Stimulated activated CD4-positive, alpha-beta T cell treated with anti-CD3 and anti-CD28 coated beads, Interleukin-15, amount 100 ng/mL, for 1 hour (primary cell): Measurements from ENCODE around the gene FOXM1.
"Not testable (repeated sequence)": the region's sequence is repeated elsewhere in the genome, so short reads cannot be mapped to it uniquely, and the experiment has no call there.

ENCODE experiments used
- DNase-seq, 2 donors: peaks; one replicate each; pipeline ENCODE4 v3.0.0-alpha.2; 2020; ENCODE audit warnings: low read depth in 1 of 2, low spot score in 1 of 2

Gene FOXM1

DNA sequence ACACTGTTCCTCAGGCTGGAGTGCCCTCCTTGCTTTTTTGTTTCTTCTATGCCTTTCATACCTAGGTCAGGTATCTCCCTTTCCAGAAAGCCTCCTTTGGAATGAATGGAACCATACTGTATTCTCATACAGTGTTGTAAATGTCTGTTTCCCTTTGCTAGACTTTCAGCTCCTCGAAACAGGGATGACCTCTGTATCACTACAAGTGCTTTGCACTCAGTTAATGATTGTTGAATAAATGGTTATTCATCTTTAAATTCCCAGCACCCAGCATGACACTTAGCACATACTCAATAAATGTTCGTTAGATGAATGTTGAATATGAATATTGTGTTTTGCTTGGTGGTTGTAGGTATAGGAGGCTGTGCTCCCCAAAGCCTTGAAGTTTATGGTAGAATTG, 7.8 kb upstream of the FOXM1 start:
- no peak for DNase-seq

DNA sequence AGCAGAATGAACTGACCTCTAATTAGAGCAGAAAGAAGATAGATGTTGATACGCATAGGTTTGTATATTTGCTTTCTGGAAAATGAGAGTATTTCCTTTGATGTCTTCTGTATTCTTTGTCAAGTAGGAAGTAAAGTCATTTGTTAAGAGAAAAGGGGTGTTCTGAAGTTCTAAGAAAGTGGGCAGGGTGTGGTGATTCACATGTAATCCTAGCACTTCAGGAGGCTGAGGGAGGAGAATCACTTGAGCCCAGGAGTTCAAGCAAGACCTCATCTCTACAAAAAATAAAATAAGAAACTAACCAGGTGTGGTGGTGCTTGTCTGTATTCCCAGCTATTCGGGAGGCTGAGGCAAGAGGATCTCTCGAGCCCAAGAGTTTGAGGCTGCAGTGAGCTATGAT, 2.9 kb upstream of the FOXM1 start:
- DNase-seq, result no peak

DNA sequence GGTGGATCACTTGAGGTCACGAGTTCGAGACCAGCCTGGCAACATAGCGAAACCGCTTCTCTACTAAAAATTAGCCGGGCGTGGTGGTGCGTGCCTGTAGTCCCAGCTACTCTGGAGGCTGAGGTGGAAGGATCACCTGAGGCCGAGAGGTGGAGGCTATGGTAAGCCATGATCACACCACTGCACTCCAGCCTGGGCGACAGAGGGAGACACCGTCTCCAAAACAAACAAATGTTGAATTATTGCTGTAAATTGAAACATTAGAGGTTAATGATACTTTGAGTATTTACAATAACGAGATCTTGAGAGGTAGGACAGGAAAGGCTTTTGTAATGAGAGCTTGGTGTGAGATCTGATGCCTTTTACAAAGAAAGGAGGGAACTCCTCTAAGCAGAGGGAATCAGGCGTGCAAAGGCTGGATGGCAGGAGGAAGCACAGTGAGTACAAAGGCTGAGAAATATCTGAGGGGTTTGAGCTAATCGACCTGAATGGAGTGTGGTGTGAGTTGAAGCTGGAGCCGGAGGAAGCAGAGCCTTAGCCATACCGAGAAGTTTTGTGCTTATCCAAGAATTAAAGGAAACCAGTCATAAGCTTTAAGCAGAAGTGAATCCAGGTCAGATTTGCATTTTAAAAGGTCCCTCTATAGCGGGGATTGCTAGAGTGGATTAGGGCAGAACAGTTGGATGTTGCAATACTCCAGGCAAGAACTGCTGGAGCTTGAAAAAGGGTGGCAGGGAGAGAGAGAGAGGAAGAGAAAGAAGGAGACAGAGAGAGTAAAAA, 1.2 kb upstream of the FOXM1 start:
- DNase-seq, result no peak

- no peak for DNase-seq
These were observed 435 bp downstream of the FOXM1 start for GRCh38 chr12:2876431-2877046.

GRCh38 chr12:2868986-2869632, 7.9 kb downstream of the FOXM1 start:
- DNase-seq, result not testable (repeated sequence)

DNA sequence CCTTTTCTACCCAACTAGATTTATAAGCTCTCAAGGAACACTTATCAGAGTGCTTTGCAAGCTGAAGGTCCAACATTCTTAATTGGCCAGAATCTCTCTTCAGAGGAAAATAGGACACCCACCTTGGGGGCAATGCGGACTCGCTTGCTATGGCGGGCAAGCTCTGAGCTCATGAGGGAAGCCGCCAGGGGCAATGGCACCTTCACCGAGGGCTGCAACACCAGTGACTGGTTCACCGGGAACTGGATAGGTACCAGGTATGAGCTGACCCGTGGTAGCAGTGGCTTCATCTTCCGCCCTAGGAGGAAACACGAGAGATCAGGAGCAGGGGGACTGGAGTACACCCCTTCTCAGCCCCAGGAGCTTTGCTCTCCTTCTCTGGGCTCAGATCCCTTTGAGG, 12.8 kb downstream of the FOXM1 start:
- no peak for DNase-seq

GRCh38 chr12:2863402-2863801, 13.6 kb downstream of the FOXM1 start:
- DNase-seq, result not testable (repeated sequence)

DNA sequence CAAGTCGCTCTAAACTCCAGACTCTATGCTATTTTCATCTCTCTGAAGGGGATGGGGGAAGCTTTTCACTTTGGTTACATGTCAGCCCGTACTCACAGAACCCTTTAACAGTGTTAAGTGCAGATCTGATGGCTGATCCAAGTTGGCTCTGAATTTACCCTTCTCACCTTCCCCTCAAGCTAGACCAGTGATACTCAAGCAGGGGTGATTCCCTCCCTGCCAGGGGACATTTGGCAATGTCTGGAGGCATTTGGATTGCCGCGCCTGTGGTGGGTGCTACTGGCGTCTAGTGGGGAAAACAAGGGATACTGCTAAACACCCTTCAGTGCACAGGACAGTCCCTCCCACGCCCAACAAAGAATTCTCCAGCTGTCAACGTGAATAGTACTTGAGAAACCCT, 14.1 kb downstream of the FOXM1 start:
- DNase-seq, result no peak

GRCh38 chr12:2860170-2860569, 16.8 kb downstream of the FOXM1 start:
- DNase-seq, result no peak

GRCh38 chr12:2858944-2859421, 18.0 kb downstream of the FOXM1 start:
- no peak for DNase-seq

DNA sequence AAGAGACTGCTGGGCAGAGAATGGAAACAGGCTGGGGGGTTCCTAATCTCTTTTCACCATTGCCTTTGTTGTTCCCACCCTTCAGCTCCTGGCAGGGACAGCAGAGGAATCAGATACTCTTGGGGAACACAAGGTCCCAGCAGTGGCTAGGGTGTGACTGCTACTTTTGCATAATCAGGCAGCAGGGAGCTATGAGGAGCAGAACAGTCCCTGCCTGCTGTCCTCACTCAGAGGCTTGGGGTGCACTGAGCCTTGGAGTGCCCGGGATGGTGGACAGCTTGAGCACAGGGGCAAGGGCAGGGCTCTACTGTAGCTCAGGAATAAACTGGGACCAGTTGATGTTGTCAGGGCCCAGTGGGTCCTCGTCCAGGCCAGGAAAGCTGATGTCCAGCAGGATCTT, 18.6 kb downstream of the FOXM1 start:
- no peak for DNase-seq

DNA sequence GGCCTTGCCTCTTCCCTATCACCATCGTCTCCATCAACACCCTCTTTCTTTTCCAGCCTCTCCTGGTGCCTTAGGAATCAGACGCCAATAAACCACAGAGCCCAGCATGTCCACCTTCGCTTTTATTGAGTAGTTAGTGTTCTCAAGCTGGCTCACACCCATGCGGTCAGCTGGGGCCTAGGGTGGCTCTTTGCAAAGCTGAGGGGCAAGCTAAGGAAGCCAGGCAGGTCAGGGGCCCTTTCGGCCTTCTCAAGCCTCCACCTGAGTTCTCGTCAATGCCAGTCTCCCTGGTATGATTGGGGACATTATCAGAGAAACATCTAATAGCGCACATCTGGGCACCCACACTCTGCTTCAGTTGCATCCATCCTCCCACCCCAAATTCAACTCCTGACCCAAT, 19.4 kb downstream of the FOXM1 start:
- no peak for DNase-seq

DNA sequence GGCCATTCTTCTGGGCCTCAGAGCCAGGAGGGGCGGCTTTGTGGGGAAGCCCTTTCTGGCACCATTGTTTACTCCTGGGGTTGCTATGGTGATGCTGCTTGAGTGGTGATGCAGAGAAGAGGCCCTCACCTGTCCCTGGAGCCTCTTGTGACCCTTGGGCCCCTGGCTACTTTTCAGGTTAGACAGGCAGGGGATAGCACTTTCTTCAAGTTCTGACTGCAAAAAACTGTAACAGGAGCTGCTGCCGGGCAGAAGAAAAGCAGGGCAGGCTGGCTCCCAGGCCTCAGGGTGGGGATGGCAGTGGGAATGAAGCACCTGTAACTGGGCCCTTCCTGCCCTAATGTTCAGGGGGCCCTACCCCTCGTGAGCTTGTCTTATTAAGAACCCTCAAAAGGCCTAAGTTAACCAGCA, 19.9 kb downstream of the FOXM1 start, which contains the start of gene TEX52:
TEX52 (minus strand) TSS at position 19 of the 411 bp plus-strand sequence; CDS start at position 6, 13 bp downstream.
- no peak for DNase-seq

GRCh38 chr12:2856051-2856450, 20.9 kb downstream of the FOXM1 start:
- DNase-seq, result no peak

DNA sequence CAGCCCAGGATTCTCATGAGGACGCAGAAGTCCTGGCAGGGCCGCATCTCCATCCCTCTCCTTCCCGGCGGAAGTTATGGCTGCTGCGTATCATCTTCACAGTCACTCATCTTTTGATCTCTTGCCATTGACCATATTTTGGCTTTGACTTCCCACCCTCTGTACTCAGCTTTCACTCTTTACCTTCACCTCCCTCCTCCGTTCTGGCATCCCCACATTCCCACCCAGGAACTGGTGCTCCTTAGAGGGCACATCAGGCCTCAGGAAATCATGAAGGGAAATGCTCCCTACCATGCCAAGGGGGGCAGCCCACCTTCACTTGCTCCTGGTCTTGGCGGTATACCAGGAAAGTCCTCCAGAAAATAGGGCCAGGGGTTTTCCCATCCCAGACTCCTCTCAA, 21.4 kb downstream of the FOXM1 start:
- DNase-seq, result no peak

- DNase-seq, result no peak
These were observed 22.1 kb downstream of the FOXM1 start for GRCh38 chr12:2854669-2855453.

DNA sequence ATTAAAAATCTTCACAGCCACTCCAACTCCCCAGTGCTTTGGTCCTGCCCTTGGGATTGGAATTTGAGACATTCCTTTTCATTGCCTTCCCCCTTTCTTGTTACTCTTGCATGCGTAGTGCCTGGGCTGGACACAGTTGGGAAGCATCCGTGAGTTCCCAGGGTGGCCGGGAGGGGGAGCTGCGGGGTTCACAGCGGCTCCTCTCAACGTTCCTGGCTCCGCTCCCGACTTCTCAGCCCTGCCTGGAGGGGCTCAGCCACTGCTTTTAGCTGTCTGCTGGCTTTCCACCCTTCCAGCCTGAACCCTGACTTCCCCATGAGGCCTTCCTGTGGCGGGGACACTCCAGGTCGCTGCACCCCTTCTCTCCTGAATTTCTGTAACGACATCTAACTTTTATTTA, 23.3 kb downstream of the FOXM1 start:
- DNase-seq, result peak in 1 of 2 donors; percentile 37

GRCh38 chr12:2851931-2852330, 25.0 kb downstream of the FOXM1 start:
- no peak for DNase-seq

GRCh38 chr12:2845280-2845679, 31.7 kb downstream of the FOXM1 start:
- no peak for DNase-seq

DNA sequence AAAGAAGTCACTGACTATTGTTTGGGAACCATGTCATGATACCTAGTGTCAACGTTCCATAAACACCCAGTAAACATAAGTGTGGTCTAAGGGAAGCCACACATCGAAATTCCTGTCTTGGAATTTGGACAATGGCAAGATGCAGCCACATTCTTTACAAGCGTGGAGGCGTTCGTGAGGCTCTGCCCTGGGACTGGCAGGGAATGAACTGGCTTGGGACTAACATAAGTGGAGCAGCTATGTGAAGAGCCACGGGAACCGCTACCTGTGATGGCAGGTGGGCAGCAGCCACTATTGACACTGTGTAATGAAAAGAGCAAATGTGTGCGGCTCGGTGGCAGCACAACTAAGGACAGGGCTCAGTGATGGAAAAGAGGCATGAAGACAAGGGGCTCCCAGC, 32.2 kb downstream of the FOXM1 start:
- no peak for DNase-seq

- DNase-seq, result no peak
These were observed 34.0 kb downstream of the FOXM1 start for GRCh38 chr12:2842948-2843347.
